ENCODE data around the gene SYTL1.

SYTL1 gene

GRCh38 chr1:27395441-27396195, 53.8 kb downstream of the SYTL1 start:
- peak; percentile 59 to 96 (median 76) for DNase-seq
- intact Hi-C loops (cut with DNase I): loop anchor here (1.0 to 10.0 kb wide), 2 partner anchors 94 to 269 kb away; no protein-coding TSS in a partner anchor

DNA sequence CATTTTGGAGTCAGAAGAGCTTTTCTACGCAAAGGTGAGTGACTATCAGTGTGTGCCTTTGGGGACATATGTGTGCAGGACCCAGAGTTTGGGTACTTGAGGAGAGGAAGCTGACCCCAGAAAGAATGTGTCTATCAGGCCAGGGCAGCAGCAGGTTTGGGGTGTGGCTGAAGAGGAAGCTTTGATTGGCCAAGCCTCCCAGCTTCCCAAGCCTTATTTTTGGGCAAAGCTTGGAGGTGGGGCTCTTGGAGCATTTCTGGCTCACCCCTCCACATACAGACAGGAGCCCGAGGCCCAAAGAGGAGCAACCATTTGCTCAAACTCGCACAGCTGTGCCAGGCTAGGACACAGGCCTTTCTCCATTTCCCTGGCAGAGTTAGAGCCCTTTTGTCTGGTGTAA, 55.3 kb downstream of the SYTL1 start:
- DNase-seq: peak in 2 of 10 donors; percentile 22 to 39
- intact Hi-C loops (cut with DNase I): loop anchor here (10.0 kb wide), 1 partner anchor 268 kb away; no protein-coding TSS in a partner anchor

DNA sequence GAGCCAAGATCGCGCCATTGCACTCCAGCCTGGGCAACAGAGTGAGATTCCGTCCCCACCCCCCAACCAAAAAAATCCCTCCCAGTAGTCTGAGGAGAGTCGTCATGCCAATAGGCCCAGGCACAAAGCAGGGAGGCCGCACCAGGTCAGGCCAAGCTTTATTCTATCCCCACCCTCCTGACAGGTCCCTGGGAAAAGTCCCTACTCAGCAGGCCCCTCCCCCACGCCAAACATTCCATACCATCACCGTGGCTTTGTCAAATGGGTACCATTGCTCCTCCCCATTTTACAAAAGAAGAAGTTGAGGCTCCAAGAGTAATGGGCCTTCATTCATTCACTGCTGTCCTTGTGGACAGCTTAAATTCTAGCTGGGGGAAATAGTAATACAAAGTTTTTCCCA, 55.9 kb downstream of the SYTL1 start:
- peak in 1 of 10 donors; percentile 14 for DNase-seq
- intact Hi-C loops (cut with DNase I): loop anchor here (10.0 kb wide), 1 partner anchor 267 kb away; no protein-coding TSS in a partner anchor

- intact Hi-C loops (cut with DNase I): loop anchor here (10.0 kb wide), 1 partner anchor 266 kb away; no protein-coding TSS in a partner anchor
Measured at GRCh38 chr1:27398405-27399149, 56.8 kb downstream of the SYTL1 start.

DNA sequence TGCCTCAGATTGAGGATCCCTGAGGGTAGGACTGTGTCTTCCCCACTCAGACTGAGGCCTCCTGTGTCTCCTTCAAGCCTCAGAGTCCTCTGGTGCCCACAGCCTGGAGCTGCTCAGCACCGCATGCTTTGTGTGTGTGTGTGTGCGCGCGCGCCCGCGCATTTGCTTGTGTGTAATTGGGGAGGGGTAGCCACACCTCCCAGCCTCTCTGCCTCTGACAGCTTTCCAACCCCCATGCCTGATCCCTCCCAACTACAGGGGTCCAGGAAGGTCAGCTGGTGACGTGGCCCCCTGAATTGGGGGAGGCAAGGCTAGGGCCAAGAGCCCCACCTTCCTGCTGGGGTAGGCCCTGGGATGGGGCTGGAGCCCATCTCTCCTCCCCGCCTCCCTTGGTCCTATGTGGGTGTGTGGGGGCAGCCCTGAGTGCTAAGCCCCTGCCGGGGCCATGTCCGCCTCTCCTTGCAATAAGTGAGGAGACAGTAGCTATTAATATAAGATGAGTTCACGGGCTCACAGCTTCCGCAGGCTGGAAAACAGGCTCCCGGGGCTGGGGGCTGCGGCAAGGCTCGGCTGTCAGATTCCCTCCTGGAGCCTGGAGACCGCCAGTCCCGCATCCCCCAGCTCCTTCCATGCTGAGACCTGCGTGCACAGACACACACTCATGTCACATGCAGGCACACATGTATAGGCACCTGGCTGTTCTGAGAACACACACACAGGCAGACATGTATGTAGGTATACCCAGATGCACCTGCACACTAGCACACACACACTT, 57.6 kb downstream of the SYTL1 start:
- DNase-seq: peak in 3 of 10 donors; percentile 10 to 77 (median 35)
- intact Hi-C loops (cut with DNase I): loop anchor here (5.0 to 10.0 kb wide), 2 partner anchors 208 to 265 kb away; no protein-coding TSS in a partner anchor

More at GRCh38 chr1:27398405-27399149, 56.8 kb downstream of the SYTL1 start:
- DNase-seq: peak in 3 of 10 donors; percentile 16 to 44 (median 22)

DNA sequence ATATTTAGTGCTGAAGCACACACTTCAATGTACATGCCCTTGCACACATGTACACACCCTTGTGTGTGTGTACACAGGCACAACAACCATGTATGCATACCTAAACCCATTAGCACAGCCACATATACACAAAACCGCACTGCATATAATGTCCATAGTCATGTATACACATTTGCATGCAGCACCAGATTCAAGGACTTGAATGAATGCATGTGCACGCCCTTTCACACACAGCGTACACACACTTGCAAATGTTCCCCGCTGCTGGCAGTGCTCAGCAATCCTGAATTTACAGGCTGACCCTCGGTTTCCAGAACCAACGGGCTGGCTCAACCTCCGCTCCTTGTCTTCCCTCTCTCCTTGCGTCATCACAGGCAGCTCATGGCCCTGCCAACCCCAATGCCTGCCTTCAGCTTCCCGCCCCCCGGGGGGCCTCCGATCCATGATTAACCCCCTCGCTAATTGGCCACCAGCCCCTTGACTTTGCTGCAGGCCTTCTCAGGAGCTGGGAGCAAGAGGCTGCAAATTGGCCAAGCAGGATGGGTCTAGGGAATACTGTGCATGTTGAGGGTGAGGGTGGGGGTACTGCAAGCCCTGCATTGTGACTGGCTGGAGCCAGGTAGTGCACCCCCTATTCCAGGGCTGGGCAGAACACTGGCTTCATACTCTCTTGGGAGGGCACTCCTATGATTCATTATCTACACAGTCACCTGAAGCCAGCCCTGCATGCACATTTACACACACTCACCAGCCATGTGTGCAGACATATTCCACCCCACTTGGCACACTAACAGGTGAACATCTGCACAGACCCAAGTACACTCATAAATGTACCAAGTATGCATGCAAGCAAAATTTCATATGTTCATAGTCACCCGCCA, 58.5 kb downstream of the SYTL1 start:
- intact Hi-C loops (cut with DNase I): loop anchor here (5.0 kb wide), 1 partner anchor 207 kb away; no protein-coding TSS in a partner anchor
- peak in 2 of 10 donors; percentile 35 to 63 for DNase-seq

DNA sequence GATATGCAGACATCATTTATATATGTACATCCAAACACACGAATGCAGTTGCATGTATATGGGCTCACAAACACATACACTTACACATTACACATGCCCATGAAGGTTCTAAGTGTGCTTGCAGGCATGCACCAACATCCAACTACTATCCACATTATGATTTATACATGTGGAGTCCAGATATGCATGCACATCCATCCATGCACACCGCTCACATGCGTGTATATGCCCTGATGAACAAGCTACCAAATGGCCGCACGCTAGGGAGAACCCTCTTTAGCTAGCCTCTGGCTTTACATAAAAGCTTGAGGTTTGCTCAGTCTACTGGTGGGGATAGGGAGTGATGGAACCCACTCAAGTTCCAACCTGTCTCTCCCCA, 59.1 kb downstream of the SYTL1 start:
- peak in 1 of 10 donors; percentile 15 for DNase-seq
- intact Hi-C loops (cut with DNase I): loop anchor here (5.0 kb wide), 1 partner anchor 206 kb away; no protein-coding TSS in a partner anchor

- intact Hi-C loops (cut with DNase I): loop anchor here (5.0 kb wide), 1 partner anchor 205 kb away; no protein-coding TSS in a partner anchor
- DNase-seq: peak; percentile 44 to 95 (median 71)
Measured at GRCh38 chr1:27402349-27402754, 60.5 kb downstream of the SYTL1 start.

DNA sequence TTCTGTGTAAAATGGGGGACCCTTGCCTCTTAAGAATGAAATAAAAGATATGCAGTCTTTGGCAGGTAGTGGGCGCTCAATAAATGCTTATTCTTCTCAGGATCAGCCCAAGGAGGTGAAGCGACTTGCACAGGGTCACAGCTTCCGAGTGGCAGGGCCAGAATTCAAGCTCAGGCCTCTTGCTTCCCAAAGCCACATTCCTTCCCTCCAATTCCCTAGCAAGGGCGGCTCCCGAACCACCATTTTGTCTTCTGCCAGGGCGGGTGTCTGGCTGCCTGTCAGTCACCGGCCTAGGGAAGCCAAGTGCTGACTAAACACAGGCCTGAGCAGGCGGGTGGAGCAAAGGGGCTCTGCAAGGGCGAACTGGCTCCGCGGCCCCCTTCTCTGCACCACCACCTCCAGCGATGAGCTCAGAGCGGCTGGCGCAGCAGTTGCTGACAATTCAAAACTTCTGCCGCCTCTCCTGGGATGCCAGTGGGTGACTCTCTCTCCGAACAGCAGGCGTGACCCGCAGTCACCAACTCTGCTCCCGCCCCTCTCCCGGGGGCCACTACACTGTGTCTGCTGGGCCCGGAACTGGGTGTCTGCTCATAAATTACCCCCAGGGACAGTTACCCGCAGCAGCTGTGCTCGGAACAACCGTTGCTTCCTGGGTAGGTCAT, 61.4 kb downstream of the SYTL1 start:
- intact Hi-C loops (cut with DNase I): loop anchor here (5.0 kb wide), 1 partner anchor 204 kb away; no protein-coding TSS in a partner anchor
- peak in 4 of 10 donors; percentile 17 to 80 (median 23) for DNase-seq

Measured in posterior cingulate gyrus (tissue), 11 donors.